ENCODE data around the gene MAP6.

The MAP6 gene

DNA sequence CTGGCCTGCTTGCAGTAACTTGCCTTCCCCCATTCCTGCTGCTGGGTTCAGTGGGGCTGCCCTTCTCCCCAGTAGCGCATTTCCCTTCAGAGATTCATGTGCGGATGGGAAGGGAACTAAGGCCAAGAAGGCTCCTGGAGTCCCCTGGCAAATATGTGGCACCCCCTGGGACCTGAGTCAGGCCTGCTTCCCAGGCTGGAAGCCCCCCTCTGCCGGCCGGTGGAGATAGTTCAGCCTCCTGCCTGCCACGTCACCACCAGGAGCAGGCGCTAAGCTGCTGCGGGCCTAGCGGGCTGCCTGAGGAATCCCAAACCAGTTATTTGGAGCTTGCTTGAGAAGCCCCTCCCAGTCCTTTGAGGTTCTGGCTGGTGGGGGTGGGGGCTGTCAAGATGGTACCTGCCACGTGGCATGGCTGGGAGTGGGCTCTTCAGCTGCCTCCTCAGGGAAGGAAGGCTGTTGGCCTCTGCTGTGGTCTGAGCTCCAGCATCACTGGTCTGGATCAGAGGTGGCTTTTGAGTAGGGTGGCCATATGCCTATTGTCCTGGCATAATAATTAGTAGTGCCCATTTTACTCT lies 104.8 kb downstream of the MAP6 start:
- peak overlapping the region; percentile 86 for H3K4me3 ChIP-seq (ENCODE audit: low read depth, low read length)

DNA sequence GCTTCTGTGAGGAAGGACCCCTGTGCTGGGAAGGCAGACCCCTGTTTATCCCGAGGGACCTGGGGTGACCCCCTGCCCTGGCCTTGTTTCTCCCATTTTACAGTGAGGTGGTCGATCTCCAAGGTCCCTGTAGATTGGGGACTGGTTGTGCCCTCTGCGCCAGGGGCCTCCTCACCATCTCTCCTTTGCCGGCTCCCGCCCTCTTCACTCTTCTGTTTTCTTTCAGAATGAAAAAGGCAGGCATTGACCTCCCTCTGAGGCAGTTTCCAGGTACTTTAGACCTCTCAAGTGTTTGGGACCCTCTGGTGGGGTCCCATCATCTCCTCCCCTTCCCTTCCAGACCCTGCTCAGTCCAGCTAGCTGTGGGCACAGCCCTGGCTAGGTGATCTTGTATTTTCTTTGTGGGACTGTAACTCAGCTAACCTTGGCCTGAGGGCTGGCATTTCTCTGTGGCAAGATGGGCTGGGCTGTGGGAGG lies 105.3 kb downstream of the MAP6 start:
- peak overlapping the region; percentile 86 for H3K4me3 ChIP-seq (ENCODE audit: low read depth, low read length)
- TF ChIP-seq, protein P1, sequence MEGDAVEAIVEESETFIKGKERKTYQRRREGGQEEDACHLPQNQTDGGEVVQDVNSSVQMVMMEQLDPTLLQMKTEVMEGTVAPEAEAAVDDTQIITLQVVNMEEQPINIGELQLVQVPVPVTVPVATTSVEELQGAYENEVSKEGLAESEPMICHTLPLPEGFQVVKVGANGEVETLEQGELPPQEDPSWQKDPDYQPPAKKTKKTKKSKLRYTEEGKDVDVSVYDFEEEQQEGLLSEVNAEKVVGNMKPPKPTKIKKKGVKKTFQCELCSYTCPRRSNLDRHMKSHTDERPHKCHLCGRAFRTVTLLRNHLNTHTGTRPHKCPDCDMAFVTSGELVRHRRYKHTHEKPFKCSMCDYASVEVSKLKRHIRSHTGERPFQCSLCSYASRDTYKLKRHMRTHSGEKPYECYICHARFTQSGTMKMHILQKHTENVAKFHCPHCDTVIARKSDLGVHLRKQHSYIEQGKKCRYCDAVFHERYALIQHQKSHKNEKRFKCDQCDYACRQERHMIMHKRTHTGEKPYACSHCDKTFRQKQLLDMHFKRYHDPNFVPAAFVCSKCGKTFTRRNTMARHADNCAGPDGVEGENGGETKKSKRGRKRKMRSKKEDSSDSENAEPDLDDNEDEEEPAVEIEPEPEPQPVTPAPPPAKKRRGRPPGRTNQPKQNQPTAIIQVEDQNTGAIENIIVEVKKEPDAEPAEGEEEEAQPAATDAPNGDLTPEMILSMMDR (IDR thresholded peaks at IDR 0.05; ENCODE audit: low read depth, low read length), result no peak

More for the DNA sequence above, 104.8 kb downstream of the MAP6 start:
- TF ChIP-seq, protein P1 (IDR thresholded peaks at IDR 0.05; ENCODE audit: low read depth, low read length), result peak; percentile 69

DNA sequence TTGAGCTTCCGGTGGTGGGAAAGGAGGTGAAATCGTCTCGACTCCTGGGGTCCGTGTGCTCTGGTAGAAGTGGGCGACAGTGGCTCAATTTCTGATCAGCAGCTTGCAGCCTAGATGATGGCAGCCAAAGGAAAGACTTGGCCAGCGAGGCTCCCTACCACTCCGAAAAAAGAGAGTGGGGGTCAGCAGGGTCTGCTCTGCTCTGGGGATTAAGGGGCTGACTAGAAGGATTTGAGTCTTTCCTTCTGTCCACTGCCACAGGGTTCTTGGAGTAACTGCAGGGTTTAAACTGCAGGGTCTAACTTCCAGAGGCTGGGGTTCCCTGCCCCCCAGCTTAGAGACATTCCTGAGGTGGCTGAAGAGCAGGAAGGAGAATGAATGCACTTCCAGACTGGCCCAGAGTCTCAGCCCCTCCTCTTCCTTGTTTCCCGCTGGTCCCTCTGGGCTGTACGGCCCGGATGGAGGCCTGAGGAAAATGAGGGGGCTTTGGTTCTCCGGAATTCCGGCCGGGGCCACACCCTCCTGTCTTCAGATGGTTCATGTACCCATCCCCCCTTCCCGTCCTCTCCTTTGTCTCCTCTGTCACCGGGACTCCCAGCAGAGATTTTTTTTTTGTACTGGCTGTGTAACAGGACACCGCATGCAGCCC lies 105.9 kb downstream of the MAP6 start:
- peak overlapping the region; percentile 86 for H3K4me3 ChIP-seq (ENCODE audit: low read depth, low read length)
- TF ChIP-seq, protein P1 (IDR thresholded peaks at IDR 0.05; ENCODE audit: low read depth, low read length), result no peak

DNA sequence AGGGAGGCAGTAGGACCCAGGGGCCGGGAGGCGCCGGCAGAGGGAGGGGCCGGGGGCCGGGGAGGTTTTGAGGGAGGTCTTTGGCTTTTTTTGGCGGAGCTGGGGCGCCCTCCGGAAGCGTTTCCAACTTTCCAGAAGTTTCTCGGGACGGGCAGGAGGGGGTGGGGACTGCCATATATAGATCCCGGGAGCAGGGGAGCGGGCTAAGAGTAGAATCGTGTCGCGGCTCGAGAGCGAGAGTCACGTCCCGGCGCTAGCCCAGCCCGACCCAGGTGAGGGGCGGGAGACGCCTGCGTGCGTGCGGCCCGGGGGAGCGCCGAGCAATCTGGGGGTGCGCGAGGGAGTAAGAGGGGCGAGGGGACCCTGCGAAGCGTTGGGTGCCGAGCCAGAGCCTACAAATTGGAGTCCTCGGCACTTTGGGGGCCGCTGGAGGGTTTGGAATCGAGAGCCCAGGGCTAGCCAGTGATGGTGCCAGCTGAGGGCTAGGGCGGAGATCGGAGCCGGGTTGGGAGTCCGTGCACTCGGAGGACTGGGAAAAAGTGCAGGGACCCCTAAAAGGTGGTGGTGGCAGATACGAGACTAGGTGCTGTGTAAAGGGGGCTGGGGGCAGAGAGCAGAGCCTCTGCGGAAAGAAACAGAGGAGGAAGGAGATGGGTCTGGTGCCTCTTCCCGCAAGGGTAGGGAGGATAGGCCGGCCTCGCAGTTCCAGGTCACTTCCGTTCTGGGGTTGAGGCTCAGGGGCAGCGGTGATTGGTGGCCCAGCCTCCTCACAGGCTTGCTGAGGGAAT lies 106.6 kb downstream of the MAP6 start, which contains the start of gene SERPINH1:
TSS of gene SERPINH1 (plus strand) at position 206 of the 788 bp plus-strand sequence. CDS start 4,097 bp downstream, outside the sequence.
- H3K4me3 ChIP-seq (ENCODE audit: low read depth, low read length), result peak within 1 kb of the TSS; percentile 86
- TF ChIP-seq, protein P1 (IDR thresholded peaks at IDR 0.05; ENCODE audit: low read depth, low read length), result no peak

DNA sequence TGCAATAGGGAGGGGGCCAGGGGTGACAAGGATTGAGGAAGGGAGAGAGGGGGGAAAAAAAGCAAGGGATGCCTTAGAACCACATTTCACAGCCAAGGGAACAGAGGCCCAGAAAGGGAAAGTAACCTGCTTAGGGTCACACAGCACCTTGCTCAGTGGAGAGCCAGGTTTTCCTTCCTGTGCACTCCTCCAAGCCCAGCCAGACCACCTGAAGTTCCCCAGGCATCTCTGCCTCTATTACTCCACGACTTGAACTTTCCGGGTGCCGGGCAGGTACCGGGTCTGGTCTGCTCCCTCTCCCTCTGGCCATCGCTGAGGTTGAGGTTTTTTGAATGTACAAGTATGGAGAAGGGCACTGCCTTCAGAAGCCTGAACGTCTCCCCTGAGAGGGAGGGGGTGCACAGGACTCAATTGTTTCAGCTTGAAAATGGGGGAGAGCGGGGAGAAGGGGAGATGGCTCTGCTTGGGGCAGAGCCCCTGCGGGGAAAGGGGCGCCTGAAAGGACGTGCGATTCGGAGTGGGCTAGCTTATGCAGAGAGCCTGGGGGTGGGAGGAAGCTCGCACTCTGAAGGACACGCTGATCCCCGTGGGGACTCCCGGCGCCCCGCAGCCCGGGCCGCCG lies 107.3 kb downstream of the MAP6 start:
- TF ChIP-seq, protein P1 (IDR thresholded peaks at IDR 0.05; ENCODE audit: low read depth, low read length), result no peak
- H3K4me3 ChIP-seq (ENCODE audit: low read depth, low read length), result peak overlapping the region; percentile 86

DNA sequence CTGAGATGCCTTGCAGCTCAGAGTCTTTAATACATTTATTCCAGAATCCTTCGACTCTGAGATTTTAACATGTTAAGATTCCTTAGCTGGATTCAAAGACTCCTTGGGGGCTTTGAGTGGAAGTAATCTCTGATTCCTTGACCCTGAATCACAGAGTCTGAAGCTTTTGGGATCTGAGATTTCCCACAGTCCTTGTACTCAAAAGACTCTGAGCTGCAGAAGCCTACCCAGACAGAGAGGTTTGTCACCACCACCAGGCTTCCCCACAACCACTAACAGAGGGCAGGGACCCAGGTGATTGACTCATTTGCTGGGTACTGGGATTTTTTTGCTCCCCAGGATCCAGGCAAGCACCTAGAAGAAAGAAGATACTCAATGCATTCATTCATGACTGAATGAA lies 108.2 kb downstream of the MAP6 start:
- TF ChIP-seq, protein P1 (IDR thresholded peaks at IDR 0.05; ENCODE audit: low read depth, low read length), result no peak
- no peak overlapping the region for H3K4me3 ChIP-seq (ENCODE audit: low read depth, low read length)
